ENCODE data around the gene TMEM8B. TPM values are rescaled to one million over a fixed set of nuclear protein-coding genes. Genes with fewer than 3 reads are reported as not detected.
A peak's percentile ranks its signal among the peaks of the same experiment; 100 is the strongest.

TMEM8B gene
- total RNA-seq, 4 donors from 2014 or later, result 11.7 to 23.8 (median 18.6) TPM

GRCh38 chr9:35793461-35793860, 35.6 kb upstream of the TMEM8B start:
- peaks cover 5 to 65% (median 34%) of the 10 kb centered on the region in 3 donors for H3K4me1 ChIP-seq
- H3K4me3 ChIP-seq, result peak overlapping the region in 1 of 2 donors; percentile 69
- H3K27ac ChIP-seq, result peak overlapping the region in 3 of 4 donors; percentile 54 to 91 (median 87)
- no peaks in the 10 kb centered on the region for H3K36me3 ChIP-seq
- WGBS, 2 donors (ENCODE audit: low coverage in 1 of 2), result 64% methylated on average over 1 of the region's 2 CpGs; no CpG with 5 or more reads in 1 of the 2 donors
- TF ChIP-seq POLR2A (IDR thresholded peaks at IDR 0.05) (no peak), EP300 (IDR thresholded peaks at IDR 0.05) (no peak)
- H3K27me3 ChIP-seq, result no peaks in the 10 kb centered on the region
- ATAC-seq, result no peak
- H3K9me3 ChIP-seq, result no peaks in the 10 kb centered on the region

DNA sequence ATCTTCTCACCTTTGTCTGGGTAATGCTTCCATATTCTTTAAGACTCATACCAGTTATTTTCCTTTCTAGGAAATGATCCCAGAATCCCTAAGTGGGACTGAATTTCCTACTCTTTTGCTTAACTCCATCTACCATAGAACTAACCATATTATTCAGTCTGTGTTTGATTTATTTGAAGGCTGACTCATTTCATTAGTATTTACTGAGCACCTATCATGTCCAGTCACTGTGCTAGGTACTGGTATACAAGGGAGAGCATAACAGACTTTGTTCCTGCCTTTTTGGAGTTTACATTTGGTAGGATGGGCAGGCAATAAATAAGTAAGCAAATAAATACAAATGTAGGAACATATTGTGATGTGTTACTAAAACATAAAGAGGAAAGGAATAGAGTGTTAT, 33.3 kb upstream of the TMEM8B start:
- Histone ChIP-seq H3K27me3 (no peaks in the 10 kb centered on the region), H3K9me3 (no peaks in the 10 kb centered on the region), H3K4me1 (peaks cover 3 to 56% (median 31%) of the 10 kb centered on the region in 3 donors), H3K27ac (no peak overlapping the region), H3K36me3 (peaks cover 0 to 20% of the 10 kb centered on the region in 2 donors), H3K4me3 (no peak overlapping the region)
- TF ChIP-seq POLR2AphosphoS5 (IDR thresholded peaks at IDR 0.05) (no peak), EP300 (IDR thresholded peaks at IDR 0.05) (no peak)
- no peak for ATAC-seq

DNA sequence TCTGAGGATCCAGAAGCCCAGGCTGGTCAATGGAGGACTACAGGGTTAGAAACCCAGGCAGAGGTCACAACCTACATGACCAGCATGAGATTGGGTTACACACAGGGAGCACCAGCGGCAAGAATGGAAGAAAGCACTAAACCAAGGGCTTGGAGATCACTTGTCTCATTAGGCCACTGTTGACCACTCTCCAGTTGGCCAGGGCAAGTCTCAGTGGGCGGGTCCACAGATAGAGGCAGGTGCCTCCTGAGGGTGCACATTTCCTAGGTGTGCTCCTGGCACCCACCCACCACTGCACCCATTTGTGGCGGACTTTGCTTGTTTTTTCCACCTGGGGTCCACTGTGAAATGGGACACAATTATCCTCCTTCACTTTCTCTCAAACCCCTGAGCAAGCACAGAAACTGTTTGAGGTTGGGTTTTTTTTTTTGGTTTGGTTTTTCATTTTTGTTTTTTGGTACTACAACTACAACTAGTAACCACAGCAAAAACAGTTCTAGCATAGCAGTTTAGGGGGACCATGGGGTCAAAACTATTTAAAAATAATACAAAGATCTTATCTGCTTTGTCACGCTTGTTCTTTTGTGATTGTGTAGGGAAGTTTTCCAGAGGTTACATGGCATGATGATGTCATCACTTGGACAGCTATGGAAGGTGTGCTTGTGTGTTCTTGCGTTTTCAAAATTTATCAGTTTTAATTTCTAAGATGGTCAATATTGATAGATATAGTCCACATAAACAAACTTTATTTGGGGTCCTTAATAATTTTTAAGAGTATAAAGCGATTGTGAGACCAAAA, 31.5 kb upstream of the TMEM8B start:
- no peak overlapping the region for H3K4me3 ChIP-seq
- no peaks in the 10 kb centered on the region for H3K27me3 ChIP-seq
- H3K9me3 ChIP-seq, result no peaks in the 10 kb centered on the region
- no peak for TF ChIP-seq POLR2A (IDR thresholded peaks at IDR 0.05)
- TF ChIP-seq POLR2AphosphoS5 (IDR thresholded peaks at IDR 0.05), result no peak
- TF ChIP-seq CTCF (IDR thresholded peaks at IDR 0.05), result no peak
- no peak for TF ChIP-seq EP300 (IDR thresholded peaks at IDR 0.05)
- WGBS, 2 donors (ENCODE audit: low coverage in 1 of 2), result 82 to 84% methylated on average over 4 to 6 of the region's 6 CpGs
- ATAC-seq, result no peak
- peaks cover 0 to 41% (median 22%) of the 10 kb centered on the region in 3 donors for H3K4me1 ChIP-seq
- H3K36me3 ChIP-seq, result peaks cover 0 to 38% of the 10 kb centered on the region in 2 donors
- H3K27ac ChIP-seq, result no peak overlapping the region

GRCh38 chr9:35798658-35799374, 30.2 kb upstream of the TMEM8B start:
- no peak for ATAC-seq
- TF ChIP-seq EP300 (IDR thresholded peaks at IDR 0.05) (no peak), CTCF (IDR thresholded peaks at IDR 0.05) (no peak), POLR2A (IDR thresholded peaks at IDR 0.05) (no peak), POLR2AphosphoS5 (IDR thresholded peaks at IDR 0.05) (no peak)
- no peaks in the 10 kb centered on the region for H3K27me3 ChIP-seq
- H3K4me3 ChIP-seq, result no peak overlapping the region
- H3K4me1 ChIP-seq, result peaks cover 0 to 28% (median 9%) of the 10 kb centered on the region in 3 donors
- 79 to 80% methylated on average over 1 to 3 of the region's 4 CpGs for WGBS, 2 donors (ENCODE audit: low coverage in 1 of 2)
- no peaks in the 10 kb centered on the region for H3K9me3 ChIP-seq
- H3K27ac ChIP-seq, result no peak overlapping the region
- peaks cover 0 to 49% of the 10 kb centered on the region in 2 donors for H3K36me3 ChIP-seq

GRCh38 chr9:35800530-35800929, 28.5 kb upstream of the TMEM8B start:
- TF ChIP-seq EP300 (IDR thresholded peaks at IDR 0.05) (no peak), POLR2A (IDR thresholded peaks at IDR 0.05) (no peak), POLR2AphosphoS5 (IDR thresholded peaks at IDR 0.05) (no peak), CTCF (IDR thresholded peaks at IDR 0.05) (no peak)
- Histone ChIP-seq H3K4me3 (no peak overlapping the region), H3K4me1 (peaks cover 0 to 11% (median 3%) of the 10 kb centered on the region in 3 donors), H3K27me3 (no peaks in the 10 kb centered on the region), H3K27ac (no peak overlapping the region), H3K36me3 (peaks cover 0 to 65% of the 10 kb centered on the region in 2 donors), H3K9me3 (no peaks in the 10 kb centered on the region)
- no peak for ATAC-seq
- 59 to 90% methylated on average over 2 to 5 of the region's 7 CpGs for WGBS, 2 donors (ENCODE audit: low coverage in 1 of 2)

Measured in gastroesophageal sphincter (tissue), 4 donors.